ENCODE measurements around the gene WDR7. TPM values are rescaled to one million over a fixed set of nuclear protein-coding genes. Genes with fewer than 3 reads are reported as not detected.

Gene WDR7
- total and polyA plus RNA-seq, 4 donors, result 3.7 to 42.7 (median 19.0) TPM

- H3K4me3 ChIP-seq, result no peak overlapping the region
- no peaks in the 10 kb centered on the region for H3K36me3 ChIP-seq (ENCODE audit: control insufficient read depth in 4 of 4, insufficient read depth in 4 of 4, low read length in 4 of 4)
- DNase-seq (peak; percentile 15 to 76 (median 57)), ATAC-seq (ENCODE audit: insufficient read depth, low FRiP score) (no peak)
- 88 to 89% methylated on average over 7 of the region's 7 CpGs for WGBS, 2 donors
- peaks cover 0 to 13% (median 2%) of the 10 kb centered on the region in 5 donors for H3K4me1 ChIP-seq (ENCODE audit: control insufficient read depth in 5 of 5, insufficient read depth in 5 of 5, low read length in 5 of 5)
- no peak for TF ChIP-seq CTCF (IDR thresholded peaks at IDR 0.05; ENCODE audit: control extremely low read depth, extremely low read depth)
- no peak overlapping the region for H3K27ac ChIP-seq (ENCODE audit: low read depth in 1 of 2, low read length in 1 of 2)
- no peak overlapping the region for H3K9ac ChIP-seq (ENCODE audit: insufficient read depth in 1 of 2, low read length in 2 of 2)
- no peaks in the 10 kb centered on the region for H3K27me3 ChIP-seq (ENCODE audit: control insufficient read depth in 3 of 3, insufficient read depth in 3 of 3, low read length in 2 of 3)
- no peaks in the 10 kb centered on the region for H3K9me3 ChIP-seq (ENCODE audit: control insufficient read depth in 4 of 4, insufficient read depth in 3 of 4, low read length in 3 of 4)
Observed at GRCh38 chr18:56900195-56901094, 249.3 kb downstream of the WDR7 start.

GRCh38 chr18:56901919-56902318, 250.8 kb downstream of the WDR7 start:
- 95 to 97% methylated on average over 2 of the region's 2 CpGs for WGBS, 2 donors
- no peaks in the 10 kb centered on the region for H3K27me3 ChIP-seq (ENCODE audit: control insufficient read depth in 3 of 3, insufficient read depth in 3 of 3, low read length in 2 of 3)
- ATAC-seq (ENCODE audit: insufficient read depth, low FRiP score), result no peak

GRCh38 chr18:56902653-56903052, 251.5 kb downstream of the WDR7 start:
- no peaks in the 10 kb centered on the region for H3K9me3 ChIP-seq (ENCODE audit: control insufficient read depth in 4 of 4, insufficient read depth in 3 of 4, low read length in 3 of 4)
- WGBS, 2 donors, result 95% methylated on average over 3 of the region's 3 CpGs
- no peak overlapping the region for H3K9ac ChIP-seq (ENCODE audit: insufficient read depth in 1 of 2, low read length in 2 of 2)
- ATAC-seq (ENCODE audit: insufficient read depth, low FRiP score), result no peak
- DNase-seq, result no peak
- no peak overlapping the region for H3K27ac ChIP-seq (ENCODE audit: low read depth in 1 of 2, low read length in 1 of 2)
- H3K4me1 ChIP-seq (ENCODE audit: control insufficient read depth in 5 of 5, insufficient read depth in 5 of 5, low read length in 5 of 5), result peaks cover 0 to 13% (median 2%) of the 10 kb centered on the region in 5 donors
- no peaks in the 10 kb centered on the region for H3K36me3 ChIP-seq (ENCODE audit: control insufficient read depth in 4 of 4, insufficient read depth in 4 of 4, low read length in 4 of 4)
- H3K4me3 ChIP-seq, result no peak overlapping the region
- H3K27me3 ChIP-seq (ENCODE audit: control insufficient read depth in 3 of 3, insufficient read depth in 3 of 3, low read length in 2 of 3), result no peaks in the 10 kb centered on the region
- no peak for TF ChIP-seq CTCF (IDR thresholded peaks at IDR 0.05; ENCODE audit: control extremely low read depth, extremely low read depth)

More at GRCh38 chr18:56901919-56902318, 250.8 kb downstream of the WDR7 start:
- no peak for DNase-seq
- peaks cover 0 to 13% (median 2%) of the 10 kb centered on the region in 5 donors for H3K4me1 ChIP-seq (ENCODE audit: control insufficient read depth in 5 of 5, insufficient read depth in 5 of 5, low read length in 5 of 5)
- H3K9ac ChIP-seq (ENCODE audit: insufficient read depth in 1 of 2, low read length in 2 of 2), result no peak overlapping the region
- H3K4me3 ChIP-seq, result no peak overlapping the region
- no peak overlapping the region for H3K27ac ChIP-seq (ENCODE audit: low read depth in 1 of 2, low read length in 1 of 2)
- TF ChIP-seq CTCF (IDR thresholded peaks at IDR 0.05; ENCODE audit: control extremely low read depth, extremely low read depth), result no peak
- no peaks in the 10 kb centered on the region for H3K36me3 ChIP-seq (ENCODE audit: control insufficient read depth in 4 of 4, insufficient read depth in 4 of 4, low read length in 4 of 4)
- no peaks in the 10 kb centered on the region for H3K9me3 ChIP-seq (ENCODE audit: control insufficient read depth in 4 of 4, insufficient read depth in 3 of 4, low read length in 3 of 4)

Measured in lung (tissue), 12 donors.